RWPE2 (cell line): Measurements from ENCODE around the gene ANKRD42.

ENCODE experiments used
- ATAC-seq: fragments of 200-7000 bp; cut with Tn5 transposase; 3 replicates; pipeline ENCODE4 v1.9.1; 2021; ENCODE audit warnings: low read depth
- DNase-seq: peaks from one replicate; pipeline ENCODE4 v3.0.0-alpha.2; 2020; ENCODE audit warnings: low spot score
- H3K27ac ChIP-seq: fragments of 450-650 bp; 2 replicates; pipeline ENCODE4 v1.5.1; 2017; ENCODE audit warnings: mild to moderate bottlenecking; ENCODE audit not compliant: poor library complexity, severe bottlenecking
- H3K27me3 ChIP-seq: fragments of 250-450 bp; sonication (Bioruptor Pico); 2 replicates; pipeline ENCODE4 v1.5.1; 2021; ENCODE audit warnings: mild to moderate bottlenecking, moderate library complexity; ENCODE audit not compliant: insufficient read depth, poor library complexity, severe bottlenecking
- H3K36me3 ChIP-seq: fragments of 250-450 bp; sonication (Bioruptor Pico); 2 replicates; pipeline ENCODE4 v1.5.1; 2020; ENCODE audit warnings: low read depth, mild to moderate bottlenecking, moderate library complexity
- H3K4me1 ChIP-seq: fragments of 250-450 bp; sonication (Bioruptor Pico); 2 replicates; pipeline ENCODE4 v1.5.1; 2021; ENCODE audit warnings: mild to moderate bottlenecking, moderate library complexity; ENCODE audit not compliant: insufficient read depth, poor library complexity, severe bottlenecking
- H3K4me3 ChIP-seq: fragments of 250-450 bp; sonication (Bioruptor Pico); 2 replicates; pipeline ENCODE4 v1.5.1; 2021; ENCODE audit warnings: mild to moderate bottlenecking, moderate library complexity; ENCODE audit not compliant: severe bottlenecking
- H3K9me3 ChIP-seq: fragments of 250-450 bp; sonication (Bioruptor Pico); 2 replicates; pipeline ENCODE4 v1.5.1; 2021; ENCODE audit warnings: mild to moderate bottlenecking, moderate library complexity; ENCODE audit not compliant: severe bottlenecking
- CTCF ChIP-seq: fragments of 450-650 bp; IDR thresholded peaks from one replicate; pipeline ENCODE4 v1.5.1; 2017; ENCODE audit warnings: mild to moderate bottlenecking, moderate library complexity; ENCODE audit not compliant: poor library complexity, severe bottlenecking

ANKRD42 gene

GRCh38 chr11:83172551-83172950 lies 21.0 kb upstream of the ANKRD42 start:
- H3K27ac ChIP-seq, result no peak overlapping the region
- H3K36me3 ChIP-seq, result peaks cover 96% of the 10 kb centered on the region
- no peak for DNase-seq
- H3K4me3 ChIP-seq, result no peak overlapping the region
- ATAC-seq, result no peak
- no peaks in the 10 kb centered on the region for H3K27me3 ChIP-seq
- no peak for TF ChIP-seq CTCF
- H3K4me1 ChIP-seq, result peaks cover 6% of the 10 kb centered on the region
- H3K9me3 ChIP-seq, result no peaks in the 10 kb centered on the region

GRCh38 chr11:83174008-83174407 lies 19.5 kb upstream of the ANKRD42 start:
- peaks cover 96% of the 10 kb centered on the region for H3K36me3 ChIP-seq
- no peak for DNase-seq
- H3K4me1 ChIP-seq, result peaks cover 6% of the 10 kb centered on the region
- TF ChIP-seq CTCF, result no peak
- no peak for ATAC-seq
- H3K27me3 ChIP-seq, result no peaks in the 10 kb centered on the region
- no peak overlapping the region for H3K4me3 ChIP-seq
- H3K27ac ChIP-seq, result no peak overlapping the region
- no peaks in the 10 kb centered on the region for H3K9me3 ChIP-seq

GRCh38 chr11:83175815-83176214 lies 17.7 kb upstream of the ANKRD42 start:
- H3K27ac ChIP-seq, result no peak overlapping the region
- peaks cover 96% of the 10 kb centered on the region for H3K36me3 ChIP-seq
- H3K4me3 ChIP-seq, result no peak overlapping the region
- no peak for ATAC-seq
- peaks cover 6% of the 10 kb centered on the region for H3K4me1 ChIP-seq
- no peaks in the 10 kb centered on the region for H3K27me3 ChIP-seq
- no peaks in the 10 kb centered on the region for H3K9me3 ChIP-seq
- TF ChIP-seq CTCF, result no peak
- DNase-seq, result no peak

- no peak for TF ChIP-seq CTCF
- DNase-seq (no peak), ATAC-seq (no peak)
- no peaks in the 10 kb centered on the region for H3K27me3 ChIP-seq
- peaks cover 4% of the 10 kb centered on the region for H3K4me1 ChIP-seq
- peaks cover 100% of the 10 kb centered on the region for H3K36me3 ChIP-seq
- H3K9me3 ChIP-seq, result no peaks in the 10 kb centered on the region
- no peak overlapping the region for H3K27ac ChIP-seq
- no peak overlapping the region for H3K4me3 ChIP-seq
These were observed 11.7 kb upstream of the ANKRD42 start for GRCh38 chr11:83181815-83182214.

GRCh38 chr11:83185767-83186166 lies 7.7 kb upstream of the ANKRD42 start:
- no peak for TF ChIP-seq CTCF
- Histone ChIP-seq H3K27me3 (no peaks in the 10 kb centered on the region), H3K36me3 (peaks cover 72% of the 10 kb centered on the region), H3K9me3 (no peaks in the 10 kb centered on the region), H3K4me3 (no peak overlapping the region), H3K27ac (no peak overlapping the region), H3K4me1 (peaks cover 4% of the 10 kb centered on the region)
- ATAC-seq (no peak), DNase-seq (no peak)
